ENCODE data around the gene PCYT1A. TPM values are rescaled to one million over a fixed set of nuclear protein-coding genes. Genes with fewer than 3 reads are reported as not detected.
"Not testable (repeated sequence)": the region's sequence is repeated elsewhere in the genome, so short reads cannot be mapped to it uniquely, and the experiment has no call there.

PCYT1A gene
- total and polyA plus RNA-seq, 12 donors = 20.8 to 111 (median 73.9) TPM

- peak; percentile 87 to 93 (median 89) for DNase-seq
- 0 to 1% (median 0%) methylated on average over 7 to 92 of the region's 92 CpGs for WGBS, 4 donors
- Histone ChIP-seq H3K36me3 (replicated peaks in 1 of 2) (no peaks in the 10 kb centered on the region), H3K9me3 (replicated peaks in 1 of 3) (no peaks in the 10 kb centered on the region), H3K27me3 (no peaks in the 10 kb centered on the region), H3K4me3 (peak within 1 kb of the TSS; percentile 60 to 86 (median 80)), H3K4me1 (replicated peaks in 1 of 2) (no peaks in the 10 kb centered on the region), H3K27ac (peak within 1 kb of the TSS; percentile 76 to 91 (median 88))
- TF ChIP-seq, protein P1, sequence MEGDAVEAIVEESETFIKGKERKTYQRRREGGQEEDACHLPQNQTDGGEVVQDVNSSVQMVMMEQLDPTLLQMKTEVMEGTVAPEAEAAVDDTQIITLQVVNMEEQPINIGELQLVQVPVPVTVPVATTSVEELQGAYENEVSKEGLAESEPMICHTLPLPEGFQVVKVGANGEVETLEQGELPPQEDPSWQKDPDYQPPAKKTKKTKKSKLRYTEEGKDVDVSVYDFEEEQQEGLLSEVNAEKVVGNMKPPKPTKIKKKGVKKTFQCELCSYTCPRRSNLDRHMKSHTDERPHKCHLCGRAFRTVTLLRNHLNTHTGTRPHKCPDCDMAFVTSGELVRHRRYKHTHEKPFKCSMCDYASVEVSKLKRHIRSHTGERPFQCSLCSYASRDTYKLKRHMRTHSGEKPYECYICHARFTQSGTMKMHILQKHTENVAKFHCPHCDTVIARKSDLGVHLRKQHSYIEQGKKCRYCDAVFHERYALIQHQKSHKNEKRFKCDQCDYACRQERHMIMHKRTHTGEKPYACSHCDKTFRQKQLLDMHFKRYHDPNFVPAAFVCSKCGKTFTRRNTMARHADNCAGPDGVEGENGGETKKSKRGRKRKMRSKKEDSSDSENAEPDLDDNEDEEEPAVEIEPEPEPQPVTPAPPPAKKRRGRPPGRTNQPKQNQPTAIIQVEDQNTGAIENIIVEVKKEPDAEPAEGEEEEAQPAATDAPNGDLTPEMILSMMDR (IDR thresholded peaks at IDR 0.05) = no peak
- TF ChIP-seq POLR2A (IDR thresholded peaks at IDR 0.05) = peak in 1 of 2 donors; percentile 76
- intact Hi-C loops (cut with DNase I) = no loop called here
These were observed 30.4 kb upstream of the PCYT1A start, which contains the start of gene DYNLT2B for GRCh38 chr3:196317687-196318467. Gene DYNLT2B (minus strand): TSS chr3:196318240. CDS start chr3:196318152, 88 bp downstream.

GRCh38 chr3:196316799-196317686 lies 29.5 kb upstream of the PCYT1A start:
- H3K4me1 ChIP-seq (replicated peaks in 1 of 2); DNase-seq; intact Hi-C loops (cut with DNase I); H3K27me3 ChIP-seq; H3K9me3 ChIP-seq (replicated peaks in 1 of 3); H3K36me3 ChIP-seq (replicated peaks in 1 of 2): not testable (repeated sequence)
- 11 to 31% (median 16%) methylated on average over 5 to 16 of the region's 17 CpGs for WGBS, 4 donors
- H3K4me3 ChIP-seq = peak overlapping the region; percentile 60 to 86 (median 80)
- peak overlapping the region in 4 of 5 donors; percentile 77 to 91 (median 89) for H3K27ac ChIP-seq

DNA sequence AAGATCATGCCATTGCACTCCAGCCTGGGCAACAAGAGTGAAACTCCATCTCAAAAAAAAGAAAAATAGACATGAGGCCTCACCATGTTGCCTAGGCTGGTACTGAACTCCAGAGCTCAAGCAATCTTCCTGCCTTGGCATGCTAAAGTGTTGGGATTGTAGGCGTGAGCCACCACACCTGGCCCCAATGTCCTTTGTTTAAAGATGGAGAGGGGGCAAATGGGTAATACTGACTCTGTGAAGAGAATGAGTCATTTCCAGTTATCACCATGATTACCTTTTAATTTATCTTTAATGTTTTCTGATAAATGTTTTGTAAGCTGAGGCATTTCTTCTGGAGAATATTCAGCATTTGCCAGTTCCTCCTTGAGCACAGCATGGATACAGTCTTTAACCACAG lies 28.3 kb upstream of the PCYT1A start:
- H3K4me3 ChIP-seq = no peak overlapping the region
- TF ChIP-seq, protein P1 (IDR thresholded peaks at IDR 0.05) = no peak
- TF ChIP-seq POLR2A (IDR thresholded peaks at IDR 0.05) = no peak
- no peaks in the 10 kb centered on the region for H3K27me3 ChIP-seq
- H3K36me3 ChIP-seq (replicated peaks in 1 of 2) = no peaks in the 10 kb centered on the region
- intact Hi-C loops (cut with DNase I) = no loop called here
- H3K9me3 ChIP-seq (replicated peaks in 1 of 3) = no peaks in the 10 kb centered on the region
- WGBS, 4 donors = 95 to 100% (median 98%) methylated on average over 1 of the region's 1 CpG
- DNase-seq = no peak
- no peak overlapping the region for H3K27ac ChIP-seq
- no peaks in the 10 kb centered on the region for H3K4me1 ChIP-seq (replicated peaks in 1 of 2)

GRCh38 chr3:196314597-196314996 lies 27.1 kb upstream of the PCYT1A start:
- Histone ChIP-seq H3K27ac (no peak overlapping the region), H3K9me3 (replicated peaks in 1 of 3) (no peaks in the 10 kb centered on the region), H3K36me3 (replicated peaks in 1 of 2) (no peaks in the 10 kb centered on the region), H3K4me3 (no peak overlapping the region), H3K27me3 (no peaks in the 10 kb centered on the region), H3K4me1 (replicated peaks in 1 of 2) (no peaks in the 10 kb centered on the region)
- WGBS, 4 donors = 93 to 98% (median 95%) methylated on average over 3 of the region's 3 CpGs
- intact Hi-C loops (cut with DNase I) = no loop called here
- DNase-seq = no peak
- TF ChIP-seq POLR2A (IDR thresholded peaks at IDR 0.05) = no peak
- TF ChIP-seq, protein P1 (IDR thresholded peaks at IDR 0.05) = no peak

DNA sequence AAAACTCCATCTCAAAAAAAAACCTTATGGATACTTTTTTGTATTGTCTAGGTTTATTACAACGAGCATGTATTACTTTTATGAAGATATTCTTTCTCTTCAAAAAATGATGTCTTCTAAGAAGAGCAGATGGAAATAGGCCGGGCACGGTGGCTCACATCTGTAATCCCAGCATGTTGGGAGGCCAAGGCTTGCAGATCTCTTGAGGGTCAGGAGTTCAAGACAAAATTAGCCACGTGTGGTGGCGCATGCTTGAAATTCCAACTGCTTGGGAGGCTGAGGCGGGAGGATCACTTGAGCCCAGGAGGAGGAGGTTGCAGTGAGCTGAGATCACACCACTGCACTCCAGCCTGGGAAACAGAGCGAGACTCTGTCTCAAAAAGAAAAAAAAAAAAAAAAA lies 26.6 kb upstream of the PCYT1A start:
- H3K27me3 ChIP-seq; H3K36me3 ChIP-seq (replicated peaks in 1 of 2); H3K4me1 ChIP-seq (replicated peaks in 1 of 2); H3K9me3 ChIP-seq (replicated peaks in 1 of 3); DNase-seq; H3K27ac ChIP-seq; intact Hi-C loops (cut with DNase I); H3K4me3 ChIP-seq: not testable (repeated sequence)
- WGBS, 4 donors = 85 to 93% (median 87%) methylated on average over 7 of the region's 7 CpGs

DNA sequence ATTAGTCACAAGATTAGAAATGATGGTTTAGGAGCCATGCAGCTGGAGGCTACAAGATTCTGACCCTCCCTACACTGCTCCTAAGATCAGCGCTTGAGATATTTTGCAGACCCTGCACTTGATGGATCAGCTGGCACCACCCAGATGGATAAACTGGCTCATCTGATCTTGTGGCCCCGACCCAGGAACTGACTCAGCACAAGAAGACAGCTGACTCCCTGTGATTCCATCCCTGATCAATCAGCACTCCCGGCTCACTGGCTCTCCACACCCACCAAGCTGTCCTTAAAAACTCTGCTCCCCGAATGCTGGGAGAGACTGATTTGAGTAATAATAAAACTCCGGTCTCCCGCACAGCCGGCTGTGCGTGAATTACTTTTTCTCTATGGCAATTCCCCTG lies 15.4 kb upstream of the PCYT1A start:
- H3K4me3 ChIP-seq; intact Hi-C loops (cut with DNase I); H3K4me1 ChIP-seq (replicated peaks in 1 of 2); H3K27ac ChIP-seq; DNase-seq; H3K27me3 ChIP-seq; H3K9me3 ChIP-seq (replicated peaks in 1 of 3); H3K36me3 ChIP-seq (replicated peaks in 1 of 2): not testable (repeated sequence)
- WGBS, 4 donors = 78 to 96% (median 90%) methylated on average over 6 to 8 of the region's 8 CpGs

- DNase-seq; H3K4me1 ChIP-seq (replicated peaks in 1 of 2); H3K27me3 ChIP-seq; H3K9me3 ChIP-seq (replicated peaks in 1 of 3); H3K27ac ChIP-seq; intact Hi-C loops (cut with DNase I); H3K36me3 ChIP-seq (replicated peaks in 1 of 2); H3K4me3 ChIP-seq: not testable (repeated sequence)
- WGBS, 4 donors = 68 to 86% (median 78%) methylated on average over 5 to 8 of the region's 10 CpGs
These were observed 15.0 kb upstream of the PCYT1A start for GRCh38 chr3:196302551-196302950.
